Endothelial cell of umbilical vein (primary cell): ENCODE data around the gene NAV2.

ENCODE experiments used
- CTCF ChIP-seq, 2 donors: IDR thresholded peaks; 1 replicate in 1 of 2; 2 replicates in 1 of 2; pipeline ENCODE4 v1.5.1; 2011; ENCODE audit warnings: low read length in 2 of 2, mild to moderate bottlenecking in 2 of 2, moderate library complexity in 2 of 2, control low read depth in 1 of 2, inconsistent platforms in 1 of 2, low read depth in 1 of 2; ENCODE audit not compliant: insufficient read depth in 1 of 2; ENCODE audit errors: extremely low read depth in 1 of 2
- EZH2 ChIP-seq: IDR thresholded peaks from 2 replicates; pipeline ENCODE4 v1.6.1; 2012; ENCODE audit warnings: borderline replicate concordance, low read depth, mild to moderate bottlenecking, moderate library complexity, low read length, inconsistent platforms; ENCODE audit not compliant: severe bottlenecking
- FOS ChIP-seq: IDR thresholded peaks from 2 replicates; pipeline ENCODE4 v1.6.1; 2011; ENCODE audit warnings: mild to moderate bottlenecking, low read length, moderate library complexity, borderline replicate concordance; ENCODE audit not compliant: insufficient read depth
- GATA2 ChIP-seq: IDR thresholded peaks from 2 replicates; pipeline ENCODE4 v1.7.0; 2011; ENCODE audit warnings: low read depth, mild to moderate bottlenecking, moderate library complexity, mixed read lengths, low read length; ENCODE audit not compliant: insufficient read length, insufficient read depth
- JUN ChIP-seq: IDR thresholded peaks from 2 replicates; pipeline ENCODE4 v1.6.1; 2011; ENCODE audit warnings: borderline replicate concordance, low read depth; ENCODE audit not compliant: insufficient read length, insufficient read depth
- MAX ChIP-seq: IDR thresholded peaks from 2 replicates; pipeline ENCODE4 v1.6.1; 2011; ENCODE audit not compliant: insufficient read depth, insufficient read length
- MYC ChIP-seq: IDR thresholded peaks from one replicate; pipeline ENCODE4 v1.6.1; 2011; ENCODE audit warnings: mild to moderate bottlenecking, low read depth, low read length
- POLR2A ChIP-seq: IDR thresholded peaks from 2 replicates; pipeline ENCODE4 v1.6.1; 2012; ENCODE audit warnings: low read depth, mild to moderate bottlenecking, control low read depth, low read length
- POLR2AphosphoS5 ChIP-seq: IDR thresholded peaks from 2 replicates; pipeline ENCODE4 v1.6.1; 2012; ENCODE audit warnings: low read depth, mild to moderate bottlenecking, control low read depth, low read length, moderate library complexity; ENCODE audit not compliant: insufficient read depth

GRCh38 chr11:20045098-20045688 lies 332.6 kb downstream of the NAV2 start:
- TF ChIP-seq JUN = no peak
- TF ChIP-seq CTCF (IDR thresholded peaks at IDR 0.05; ENCODE audit: extremely low read depth in 1 of 2, insufficient read depth in 1 of 2, low read depth in 1 of 2, low read length in 2 of 2) = no peak
- no peak for TF ChIP-seq POLR2A
- no peak for TF ChIP-seq EZH2
- TF ChIP-seq POLR2AphosphoS5 = no peak
- TF ChIP-seq MAX = no peak
- no peak for TF ChIP-seq FOS
- TF ChIP-seq MYC = no peak
- no peak for TF ChIP-seq GATA2
